Hepatocyte (in vitro differentiated cells): ENCODE measurements around the gene ARHGAP42.

Experiments used
- EZH2 ChIP-seq: fragments of 200-600 bp; sonication (generic); IDR thresholded peaks from 2 replicates; pipeline ENCODE4 v1.6.1; 2016; ENCODE audit warnings: antibody characterized with exemption, mild to moderate bottlenecking, borderline replicate concordance
- EZH2phosphoT487 ChIP-seq: fragments of 200-600 bp; sonication (generic); IDR thresholded peaks from one replicate; pipeline ENCODE4 v1.6.1; 2018; ENCODE audit warnings: antibody characterized with exemption, mild to moderate bottlenecking, low read depth, moderate library complexity; ENCODE audit not compliant: unreplicated experiment, severe bottlenecking
- TF ChIP-seq, protein P1 (sequence below): fragments of 200-600 bp; sonication (generic); IDR thresholded peaks from 2 replicates; pipeline ENCODE4 v1.5.1; 2016; ENCODE audit warnings: antibody characterized with exemption, mild to moderate bottlenecking; ENCODE audit not compliant: poor library complexity

DNA sequence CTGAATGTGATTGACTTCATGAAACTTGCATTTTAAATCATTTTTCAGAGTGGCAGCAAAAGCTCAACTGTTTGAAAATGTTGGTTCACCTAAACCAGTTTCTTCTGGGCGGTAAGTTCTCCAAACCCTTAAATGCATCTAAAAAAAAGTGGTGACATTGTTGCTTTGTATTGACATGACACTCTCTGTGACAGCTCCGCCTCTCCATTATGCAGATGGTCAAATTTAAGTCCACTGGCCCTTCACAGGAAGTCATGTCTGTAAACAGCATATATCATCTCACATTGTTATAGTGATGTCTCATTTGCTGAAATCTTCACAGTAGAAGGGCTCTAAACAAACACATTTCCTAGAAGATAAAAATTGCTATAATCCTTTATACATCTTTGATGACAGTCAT lies 291.9 kb downstream of the ARHGAP42 start:
- TF ChIP-seq, protein P1, sequence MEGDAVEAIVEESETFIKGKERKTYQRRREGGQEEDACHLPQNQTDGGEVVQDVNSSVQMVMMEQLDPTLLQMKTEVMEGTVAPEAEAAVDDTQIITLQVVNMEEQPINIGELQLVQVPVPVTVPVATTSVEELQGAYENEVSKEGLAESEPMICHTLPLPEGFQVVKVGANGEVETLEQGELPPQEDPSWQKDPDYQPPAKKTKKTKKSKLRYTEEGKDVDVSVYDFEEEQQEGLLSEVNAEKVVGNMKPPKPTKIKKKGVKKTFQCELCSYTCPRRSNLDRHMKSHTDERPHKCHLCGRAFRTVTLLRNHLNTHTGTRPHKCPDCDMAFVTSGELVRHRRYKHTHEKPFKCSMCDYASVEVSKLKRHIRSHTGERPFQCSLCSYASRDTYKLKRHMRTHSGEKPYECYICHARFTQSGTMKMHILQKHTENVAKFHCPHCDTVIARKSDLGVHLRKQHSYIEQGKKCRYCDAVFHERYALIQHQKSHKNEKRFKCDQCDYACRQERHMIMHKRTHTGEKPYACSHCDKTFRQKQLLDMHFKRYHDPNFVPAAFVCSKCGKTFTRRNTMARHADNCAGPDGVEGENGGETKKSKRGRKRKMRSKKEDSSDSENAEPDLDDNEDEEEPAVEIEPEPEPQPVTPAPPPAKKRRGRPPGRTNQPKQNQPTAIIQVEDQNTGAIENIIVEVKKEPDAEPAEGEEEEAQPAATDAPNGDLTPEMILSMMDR = no peak
- TF ChIP-seq EZH2 (no peak), EZH2phosphoT487 (no peak)
